ENCODE results near the gene PIK3CD. TPM values are rescaled to one million over a fixed set of nuclear protein-coding genes. Genes with fewer than 3 reads are reported as not detected.
"Not testable (repeated sequence)": the region's sequence is repeated elsewhere in the genome, so short reads cannot be mapped to it uniquely, and the experiment has no call there.

The PIK3CD gene
- total and polyA plus RNA-seq, 4 donors: 1.8 to 11.3 (median 3.4) TPM

DNA sequence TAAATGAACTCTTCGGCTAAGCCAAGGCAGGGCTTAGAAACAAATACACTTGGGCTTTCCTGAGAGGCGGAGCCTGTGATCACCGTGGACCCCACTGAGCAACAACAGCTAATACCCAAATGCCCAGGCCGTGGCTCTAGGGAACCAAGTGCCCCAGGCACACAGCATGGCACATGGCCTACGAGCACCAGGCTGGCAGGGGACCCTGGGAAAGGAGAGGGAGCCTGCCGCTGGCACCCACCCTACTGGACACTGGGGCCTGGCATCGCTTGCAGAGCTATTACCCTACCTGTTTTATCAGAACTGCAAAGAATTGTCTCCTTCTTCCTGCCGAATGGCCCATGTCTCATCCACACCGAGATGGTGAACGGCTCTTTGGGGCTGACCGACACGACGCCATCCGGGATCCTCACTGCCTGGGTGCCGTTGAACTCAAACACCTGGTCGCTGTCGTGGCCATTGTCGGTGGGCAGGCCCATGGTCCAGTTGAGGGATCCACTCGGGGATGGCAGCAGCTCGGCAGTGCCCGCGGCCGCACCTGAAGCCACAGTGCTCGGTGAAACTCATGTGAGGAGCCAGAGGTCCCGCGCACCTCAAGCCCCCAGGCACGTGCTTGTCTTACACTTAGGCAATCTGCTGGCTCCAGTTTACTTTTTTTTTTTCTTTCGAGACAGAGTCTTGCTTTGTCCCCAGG lies 92.7 kb downstream of the PIK3CD start:
- no peak overlapping the region for H3K4me3 ChIP-seq (ENCODE audit: low read depth in 1 of 3, low read length in 3 of 3)
- TF ChIP-seq RAD21 (IDR thresholded peaks at IDR 0.05): no peak
- no peak for TF ChIP-seq FOXA2 (IDR thresholded peaks at IDR 0.05)
- 98% methylated on average over 28 of the region's 28 CpGs for WGBS
- H3K27ac ChIP-seq (ENCODE audit: low read depth in 1 of 2, low read length in 2 of 2): no peak overlapping the region
- H3K9me3 ChIP-seq (ENCODE audit: control insufficient read depth in 4 of 4, low read length in 3 of 4): no peaks in the 10 kb centered on the region
- H3K9ac ChIP-seq (ENCODE audit: low read depth in 1 of 2, low read length in 2 of 2): no peak overlapping the region
- H3K36me3 ChIP-seq (ENCODE audit: control insufficient read depth in 4 of 4, insufficient read depth in 3 of 4, low read depth in 1 of 4, low read length in 3 of 4): peaks cover 0 to 4% (median 2%) of the 10 kb centered on the region in 4 donors
- H3K27me3 ChIP-seq (ENCODE audit: control insufficient read depth in 4 of 4, insufficient read depth in 4 of 4, low read length in 3 of 4): no peaks in the 10 kb centered on the region
- no peak for DNase-seq (ENCODE audit: low spot score)
- H3K4me1 ChIP-seq (ENCODE audit: control insufficient read depth in 4 of 4, insufficient read depth in 4 of 4, low read length in 3 of 4): no peaks in the 10 kb centered on the region

DNA sequence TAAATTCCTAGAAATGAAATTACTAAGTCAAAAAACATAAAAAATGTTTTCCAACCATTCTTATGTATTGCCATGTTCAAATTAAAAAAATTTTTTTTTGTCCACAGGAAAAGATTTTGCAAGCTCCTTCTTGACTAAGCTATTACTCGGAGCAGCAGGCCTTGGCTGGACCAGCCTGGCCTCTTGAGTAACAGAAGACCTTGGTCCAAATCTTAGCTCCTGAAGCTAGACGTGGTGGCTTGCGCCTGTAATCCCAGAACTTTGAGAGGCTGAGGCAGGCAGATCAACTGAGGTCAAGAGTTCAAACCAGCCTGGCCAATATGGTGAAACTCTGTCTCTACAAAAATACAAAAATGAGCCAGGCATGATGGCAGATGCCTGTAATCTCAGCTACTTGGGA lies 94.7 kb downstream of the PIK3CD start:
- no peak overlapping the region for H3K9ac ChIP-seq (ENCODE audit: low read depth in 1 of 2, low read length in 2 of 2)
- 94% methylated on average over 3 of the region's 3 CpGs for WGBS
- TF ChIP-seq HNF4A (conservative IDR thresholded peaks at IDR 0.05) (no peak), GABPA (IDR thresholded peaks at IDR 0.05 in 1 of 2, conservative IDR thresholded peaks at IDR 0.05 in 1 of 2) (no peak), ATF3 (IDR thresholded peaks at IDR 0.05) (no peak), MAX (IDR thresholded peaks at IDR 0.05) (no peak), ZBTB33 (IDR thresholded peaks at IDR 0.05) (no peak), SP1 (IDR thresholded peaks at IDR 0.05) (no peak), RXRA (IDR thresholded peaks at IDR 0.05) (no peak), TAF1 (conservative IDR thresholded peaks at IDR 0.05) (no peak), NR2F2 (IDR thresholded peaks at IDR 0.05) (no peak), RAD21 (IDR thresholded peaks at IDR 0.05) (no peak), EGR1 (IDR thresholded peaks at IDR 0.05; ENCODE audit: low read depth in 2 of 2) (no peak), FOXA2 (IDR thresholded peaks at IDR 0.05) (no peak), HNF4G (IDR thresholded peaks at IDR 0.05) (no peak)

GRCh38 chr1:9746651-9747050 lies 95.1 kb downstream of the PIK3CD start:
- Histone ChIP-seq H3K9ac (ENCODE audit: low read depth in 1 of 2, low read length in 2 of 2) (no peak overlapping the region), H3K27ac (ENCODE audit: low read depth in 1 of 2, low read length in 2 of 2) (no peak overlapping the region), H3K4me1 (ENCODE audit: control insufficient read depth in 4 of 4, insufficient read depth in 4 of 4, low read length in 3 of 4) (no peaks in the 10 kb centered on the region), H3K4me3 (ENCODE audit: low read depth in 1 of 3, low read length in 3 of 3) (no peak overlapping the region), H3K27me3 (ENCODE audit: control insufficient read depth in 4 of 4, insufficient read depth in 4 of 4, low read length in 3 of 4) (no peaks in the 10 kb centered on the region), H3K36me3 (ENCODE audit: control insufficient read depth in 4 of 4, insufficient read depth in 3 of 4, low read depth in 1 of 4, low read length in 3 of 4) (peaks cover 0 to 4% (median 2%) of the 10 kb centered on the region in 4 donors), H3K9me3 (ENCODE audit: control insufficient read depth in 4 of 4, low read length in 3 of 4) (no peaks in the 10 kb centered on the region)
- no peak for DNase-seq (ENCODE audit: low spot score)
- TF ChIP-seq YY1 (IDR thresholded peaks at IDR 0.05) (no peak), TAF1 (conservative IDR thresholded peaks at IDR 0.05) (no peak)
- WGBS: 93% methylated on average over 7 of the region's 7 CpGs

More for the DNA sequence above, 94.7 kb downstream of the PIK3CD start:
- Histone ChIP-seq H3K27ac (ENCODE audit: low read depth in 1 of 2, low read length in 2 of 2) (no peak overlapping the region), H3K36me3 (ENCODE audit: control insufficient read depth in 4 of 4, insufficient read depth in 3 of 4, low read depth in 1 of 4, low read length in 3 of 4) (peaks cover 0 to 4% (median under 1%) of the 10 kb centered on the region in 4 donors), H3K4me3 (ENCODE audit: low read depth in 1 of 3, low read length in 3 of 3) (no peak overlapping the region), H3K9me3 (ENCODE audit: control insufficient read depth in 4 of 4, low read length in 3 of 4) (no peaks in the 10 kb centered on the region), H3K4me1 (ENCODE audit: control insufficient read depth in 4 of 4, insufficient read depth in 4 of 4, low read length in 3 of 4) (no peaks in the 10 kb centered on the region), H3K27me3 (ENCODE audit: control insufficient read depth in 4 of 4, insufficient read depth in 4 of 4, low read length in 3 of 4) (no peaks in the 10 kb centered on the region)
- no peak for DNase-seq (ENCODE audit: low spot score)

GRCh38 chr1:9748391-9748790 lies 96.9 kb downstream of the PIK3CD start:
- not testable (repeated sequence) for H3K9ac ChIP-seq (ENCODE audit: low read depth in 1 of 2, low read length in 2 of 2); H3K4me3 ChIP-seq (ENCODE audit: low read depth in 1 of 3, low read length in 3 of 3); H3K9me3 ChIP-seq (ENCODE audit: control insufficient read depth in 4 of 4, low read length in 3 of 4); H3K27ac ChIP-seq (ENCODE audit: low read depth in 1 of 2, low read length in 2 of 2); H3K4me1 ChIP-seq (ENCODE audit: control insufficient read depth in 4 of 4, insufficient read depth in 4 of 4, low read length in 3 of 4); DNase-seq (ENCODE audit: low spot score); H3K27me3 ChIP-seq (ENCODE audit: control insufficient read depth in 4 of 4, insufficient read depth in 4 of 4, low read length in 3 of 4); H3K36me3 ChIP-seq (ENCODE audit: control insufficient read depth in 4 of 4, insufficient read depth in 3 of 4, low read depth in 1 of 4, low read length in 3 of 4)
- WGBS: 95% methylated on average over 9 of the region's 9 CpGs

Measured in liver (tissue), 9 donors.